Fibroblast of gingiva (primary cell): Measurements from ENCODE around the gene LRCH3.
"Not testable (repeated sequence)": the region's sequence is repeated elsewhere in the genome, so short reads cannot be mapped to it uniquely, and the experiment has no call there.

Source experiments
- DNase-seq: peaks from one replicate; pipeline ENCODE4 v3.0.0-alpha.2; 2011; ENCODE audit warnings: low read depth

The LRCH3 gene

GRCh38 chr3:197836244-197836643 lies 45.2 kb downstream of the LRCH3 start:
- no peak for DNase-seq

GRCh38 chr3:197837282-197837681 lies 46.2 kb downstream of the LRCH3 start:
- DNase-seq, result no peak

- no peak for DNase-seq
These were observed 50.7 kb downstream of the LRCH3 start for GRCh38 chr3:197841789-197842188.

- DNase-seq, result no peak
These were observed 55.4 kb downstream of the LRCH3 start for GRCh38 chr3:197846491-197846890.

GRCh38 chr3:197847866-197848401 lies 56.9 kb downstream of the LRCH3 start:
- DNase-seq, result no peak

- peak; percentile 88 for DNase-seq
These were observed 63.7 kb downstream of the LRCH3 start for GRCh38 chr3:197854596-197855343.

GRCh38 chr3:197855571-197855970 lies 64.5 kb downstream of the LRCH3 start:
- DNase-seq, result no peak

- DNase-seq, result no peak
These were observed 65.3 kb downstream of the LRCH3 start for GRCh38 chr3:197856199-197856816.

- no peak for DNase-seq
These were observed 67.1 kb downstream of the LRCH3 start for GRCh38 chr3:197858133-197858532.

- no peak for DNase-seq
These were observed 67.5 kb downstream of the LRCH3 start for GRCh38 chr3:197858598-197858997.

- no peak for DNase-seq
These were observed 75.0 kb downstream of the LRCH3 start for GRCh38 chr3:197866035-197866434.

- DNase-seq, result no peak
These were observed 82.3 kb downstream of the LRCH3 start for GRCh38 chr3:197873329-197873728.

GRCh38 chr3:197874064-197874463 lies 83.0 kb downstream of the LRCH3 start:
- DNase-seq, result no peak

- DNase-seq, result no peak
These were observed 83.6 kb downstream of the LRCH3 start for GRCh38 chr3:197874653-197875052.

GRCh38 chr3:197877902-197878301 lies 86.8 kb downstream of the LRCH3 start:
- DNase-seq, result no peak

GRCh38 chr3:197878427-197878826 lies 87.4 kb downstream of the LRCH3 start:
- DNase-seq, result no peak

- no peak for DNase-seq
These were observed 89.6 kb downstream of the LRCH3 start for GRCh38 chr3:197880491-197881269.

- no peak for DNase-seq
These were observed 90.4 kb downstream of the LRCH3 start for GRCh38 chr3:197881270-197881969.

- no peak for DNase-seq
These were observed 90.9 kb downstream of the LRCH3 start for GRCh38 chr3:197881970-197882338.

GRCh38 chr3:197882586-197882985 lies 91.5 kb downstream of the LRCH3 start:
- no peak for DNase-seq

GRCh38 chr3:197883541-197883940 lies 92.5 kb downstream of the LRCH3 start:
- DNase-seq, result no peak

- not testable (repeated sequence) for DNase-seq
These were observed 93.3 kb downstream of the LRCH3 start for GRCh38 chr3:197884330-197884729.
